A673 (cell line): Measurements from ENCODE around the gene BRI3BP. TPM values are rescaled to one million over a fixed set of nuclear protein-coding genes. Genes with fewer than 3 reads are reported as not detected.

ENCODE experiments used
- BruUV-seq: library from RNA; stranded (reverse); fragments of 400-500 nt; replicated peaks from 2 replicates; lab custom pipeline; 2021; lab: Mats Ljungman, UMichigan
- CTCF ChIA-PET: fragments of 300-600 bp; sonication (Branson Sonifier 250); formaldehyde crosslinking; loops from one replicate; lab custom pipeline; 2022; ENCODE audit warnings: antibody characterized with exemption; lab: Charles Lee
- POLR2A ChIA-PET: fragments of 300-600 bp; sonication (Branson Sonifier 250); formaldehyde crosslinking; loops from one replicate; lab custom pipeline; 2022; ENCODE audit warnings: antibody characterized with exemption; ENCODE audit not compliant: low non-redundant PET; lab: Charles Lee
- DNase-seq: peaks from one replicate; pipeline ENCODE4 v3.0.0-alpha.2; 2015; ENCODE audit warnings: low spot score
- H3K27ac ChIP-seq: fragments of 200-600 bp; sonication (generic); 2 replicates; pipeline ENCODE4 v1.5.1; 2016; ENCODE audit warnings: mixed run types, low read depth, mild to moderate bottlenecking, mixed read lengths, antibody characterized with exemption, low read length; ENCODE audit not compliant: poor library complexity, severe bottlenecking
- H3K27me3 ChIP-seq: fragments of 200-600 bp; sonication (generic); replicated peaks from 2 replicates; pipeline ENCODE4 v1.6.1; 2017; ENCODE audit warnings: mixed run types, low read depth, mild to moderate bottlenecking, mixed read lengths, antibody characterized with exemption, low read length; ENCODE audit not compliant: insufficient read depth, poor library complexity
- H3K36me3 ChIP-seq: fragments of 200-600 bp; sonication (generic); 2 replicates; pipeline ENCODE4 v1.6.1; 2016; ENCODE audit warnings: mixed run types, mild to moderate bottlenecking, mixed read lengths, antibody characterized with exemption, low read length; ENCODE audit not compliant: insufficient read depth, poor library complexity, severe bottlenecking
- H3K4me1 ChIP-seq: fragments of 200-600 bp; sonication (generic); 2 replicates; pipeline ENCODE4 v1.6.1; 2017; ENCODE audit warnings: mixed run types, mild to moderate bottlenecking, mixed read lengths, antibody characterized with exemption, low read length; ENCODE audit not compliant: insufficient read depth, poor library complexity, severe bottlenecking
- H3K4me3 ChIP-seq: fragments of 200-600 bp; sonication (generic); 2 replicates; pipeline ENCODE4 v1.5.1; 2016; ENCODE audit warnings: low read depth, mixed run types, mild to moderate bottlenecking, mixed read lengths, low read length; ENCODE audit not compliant: poor library complexity, severe bottlenecking
- H3K9me3 ChIP-seq: fragments of 200-600 bp; sonication (generic); 2 replicates; pipeline ENCODE4 v1.6.1; 2016; ENCODE audit warnings: mixed run types, low read depth, mild to moderate bottlenecking, mixed read lengths, antibody characterized with exemption, low read length; ENCODE audit not compliant: poor library complexity, severe bottlenecking
- CTCF ChIP-seq: fragments of 300-800, 200-600 bp; sonication (generic); conservative IDR thresholded peaks from 2 replicates; pipeline ENCODE4 v1.5.1; 2017; ENCODE audit warnings: low read depth, mild to moderate bottlenecking, antibody characterized with exemption, low read length, moderate library complexity, mixed read lengths
- EZH2 ChIP-seq: fragments of 200-600 bp; sonication (generic); IDR thresholded peaks from 2 replicates; pipeline ENCODE4 v1.6.1; 2017; ENCODE audit warnings: borderline replicate concordance, low read depth, mild to moderate bottlenecking, mixed read lengths, antibody characterized with exemption, low read length; ENCODE audit not compliant: poor library complexity, severe bottlenecking
- intact Hi-C: fragments of 100-400 bp; cut with micrococcal nuclease; formaldehyde crosslinking; loops from one replicate; pipeline ENCODE4 v1.10.0; 2022; ENCODE audit not compliant: unreplicated experiment
- total RNA-seq: library from RNA; stranded (reverse); gene quantifications from 2 replicates; pipeline ENCODE4 v1.2.3, GENCODE V29; 2021

The BRI3BP gene
- total RNA-seq, 1 experiment from 2014 or later = 26.0 TPM

- no peak for TF ChIP-seq CTCF
- no peak for TF ChIP-seq EZH2
- peaks cover 10% of the 10 kb centered on the region for H3K36me3 ChIP-seq
- no peaks in the 10 kb centered on the region for H3K9me3 ChIP-seq
- H3K27me3 ChIP-seq = no peaks in the 10 kb centered on the region
- BruUV-seq = no TSS peak
- intact Hi-C loops = no loop called here
- H3K27ac ChIP-seq = no peak overlapping the region
- H3K4me1 ChIP-seq = no peaks in the 10 kb centered on the region
- no peak for DNase-seq
- ChIA-PET POLR2A (no interaction called here), CTCF (no interaction called here)
- H3K4me3 ChIP-seq = no peak overlapping the region
These were observed 28.3 kb downstream of the BRI3BP start for GRCh38 chr12:125021771-125022170.

- DNase-seq = no peak
- Histone ChIP-seq H3K27ac (no peak overlapping the region), H3K27me3 (no peaks in the 10 kb centered on the region), H3K4me1 (no peaks in the 10 kb centered on the region), H3K4me3 (no peak overlapping the region), H3K9me3 (no peaks in the 10 kb centered on the region), H3K36me3 (peaks cover 10% of the 10 kb centered on the region)
- TF ChIP-seq CTCF = no peak
- TF ChIP-seq EZH2 = no peak
- intact Hi-C loops = no loop called here
- BruUV-seq = no TSS peak
- CTCF ChIA-PET = no interaction called here
- POLR2A ChIA-PET = no interaction called here
These were observed 29.6 kb downstream of the BRI3BP start for GRCh38 chr12:125023065-125023464.

- Histone ChIP-seq H3K9me3 (no peaks in the 10 kb centered on the region), H3K4me3 (no peak overlapping the region), H3K4me1 (no peaks in the 10 kb centered on the region), H3K36me3 (peaks cover 10% of the 10 kb centered on the region), H3K27ac (no peak overlapping the region), H3K27me3 (no peaks in the 10 kb centered on the region)
- CTCF ChIA-PET = no interaction called here
- BruUV-seq = no TSS peak
- no peak for DNase-seq
- TF ChIP-seq CTCF (no peak), EZH2 (no peak)
- POLR2A ChIA-PET = no interaction called here
- intact Hi-C loops = no loop called here
These were observed 31.6 kb downstream of the BRI3BP start for GRCh38 chr12:125024949-125025563.
